GM19372 (cell line): ENCODE measurements around the gene TFAP2E.

ENCODE experiments used
- ATAC-seq: cut with Tn5 transposase; IDR thresholded peaks from one replicate; pipeline ENCODE4 v1.9.1; 2021; ENCODE audit warnings: mild to moderate bottlenecking, low read depth, moderate library complexity; ENCODE audit not compliant: unreplicated experiment

Gene TFAP2E

GRCh38 chr1:35573198-35574124 lies at the start of gene TFAP2E:
Gene TFAP2E (plus strand): TSS chr1:35573314. CDS start chr1:35573578, 264 bp downstream.
- ATAC-seq: no peak

- ATAC-seq: no peak
Measured at GRCh38 chr1:35524106-35524505, 49.0 kb upstream of the TFAP2E start.

GRCh38 chr1:35530168-35530567 lies 42.9 kb upstream of the TFAP2E start:
- no peak for ATAC-seq

GRCh38 chr1:35530946-35531345 lies 42.2 kb upstream of the TFAP2E start:
- no peak for ATAC-seq

- no peak for ATAC-seq
Measured at GRCh38 chr1:35531368-35531767, 41.7 kb upstream of the TFAP2E start.

- ATAC-seq: no peak
Measured at GRCh38 chr1:35532497-35533223, 40.5 kb upstream of the TFAP2E start.

GRCh38 chr1:35533586-35533985 lies 39.5 kb upstream of the TFAP2E start:
- no peak for ATAC-seq

- ATAC-seq: no peak
Measured at GRCh38 chr1:35535243-35535642, 37.9 kb upstream of the TFAP2E start.

GRCh38 chr1:35536556-35537162 lies 36.5 kb upstream of the TFAP2E start:
- ATAC-seq: no peak

- no peak for ATAC-seq
Measured at GRCh38 chr1:35537806-35538205, 35.3 kb upstream of the TFAP2E start.

GRCh38 chr1:35539073-35539823 lies 33.9 kb upstream of the TFAP2E start:
- ATAC-seq: no peak

- no peak for ATAC-seq
Measured at GRCh38 chr1:35539824-35540261, 33.3 kb upstream of the TFAP2E start.

GRCh38 chr1:35544976-35545375 lies 28.1 kb upstream of the TFAP2E start:
- no peak for ATAC-seq

- ATAC-seq: no peak
Measured at GRCh38 chr1:35546614-35547013, 26.5 kb upstream of the TFAP2E start.

GRCh38 chr1:35553851-35554250 lies 19.3 kb upstream of the TFAP2E start:
- ATAC-seq: no peak

- no peak for ATAC-seq
Measured at GRCh38 chr1:35554266-35555211, 18.6 kb upstream of the TFAP2E start.

GRCh38 chr1:35555212-35555584 lies 17.9 kb upstream of the TFAP2E start:
- no peak for ATAC-seq

GRCh38 chr1:35555601-35556477 lies 17.3 kb upstream of the TFAP2E start:
- ATAC-seq: no peak
